Nephron progenitor cell (in vitro differentiated cells): ENCODE results near the gene AMN1.
"Not testable (repeated sequence)": the region's sequence is repeated elsewhere in the genome, so short reads cannot be mapped to it uniquely, and the experiment has no call there.

Experiments used
- DNase-seq: peaks from one replicate; pipeline ENCODE4 v3.0.0; 2021
- H3K27ac Mint-ChIP-seq: 2 replicates; pipeline ENCODE4 v1.8.0; 2021; ENCODE audit warnings: mild to moderate bottlenecking, moderate library complexity, mixed read lengths
- H3K27me3 Mint-ChIP-seq: 2 replicates; pipeline ENCODE4 v1.8.0; 2021; ENCODE audit warnings: mild to moderate bottlenecking, low read depth, mixed read lengths; ENCODE audit not compliant: poor library complexity
- H3K36me3 Mint-ChIP-seq: 2 replicates; pipeline ENCODE4 v1.8.0; 2021; ENCODE audit warnings: low read depth, mixed read lengths
- H3K4me1 Mint-ChIP-seq: 2 replicates; pipeline ENCODE4 v1.8.0; 2021; ENCODE audit warnings: mixed read lengths
- H3K4me3 Mint-ChIP-seq: 2 replicates; pipeline ENCODE4 v1.8.0; 2021; ENCODE audit warnings: mild to moderate bottlenecking, moderate library complexity, mixed read lengths
- H3K9me3 Mint-ChIP-seq: 2 replicates; pipeline ENCODE4 v1.8.0; 2021; ENCODE audit warnings: mild to moderate bottlenecking, moderate library complexity, mixed read lengths
- CTCF ChIP-seq: fragments of 200-600 bp; sonication (generic); IDR thresholded peaks from 2 replicates; pipeline ENCODE4 v1.5.0; 2021; ENCODE audit warnings: antibody characterized with exemption

AMN1 gene

DNA sequence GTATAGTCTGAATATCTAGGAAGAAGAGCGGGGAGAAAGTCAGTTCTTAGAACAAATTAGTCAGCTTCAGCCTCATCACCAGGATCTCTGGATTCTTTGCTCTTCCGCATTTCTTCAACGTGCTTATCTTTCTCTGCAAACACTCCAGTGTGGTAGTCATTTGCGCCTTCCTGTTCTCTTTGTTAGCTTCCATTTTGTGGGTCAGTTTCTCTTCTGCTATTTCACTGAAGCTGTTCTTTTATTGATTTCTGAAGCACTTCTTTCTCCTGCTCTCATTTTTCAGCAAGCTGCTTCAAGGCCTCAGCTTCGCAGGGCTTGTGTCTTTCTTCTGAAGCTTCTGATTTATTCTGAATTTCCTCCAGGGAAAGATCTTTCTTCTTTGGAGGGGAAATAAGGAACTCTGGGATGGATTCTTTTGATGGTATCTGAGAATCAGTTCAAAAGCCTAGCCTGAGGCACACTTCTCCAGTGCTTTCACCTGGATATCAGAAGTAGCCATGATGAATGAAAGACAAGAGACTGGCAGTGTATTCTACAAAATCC lies 13.5 kb downstream of the AMN1 start:
- peaks cover 56% of the 10 kb centered on the region for H3K36me3 Mint-ChIP-seq
- H3K9me3 Mint-ChIP-seq: peaks cover 38% of the 10 kb centered on the region
- DNase-seq: no peak
- TF ChIP-seq CTCF: no peak
- peaks cover 3% of the 10 kb centered on the region for H3K27me3 Mint-ChIP-seq
- H3K4me1 Mint-ChIP-seq: peaks cover 5% of the 10 kb centered on the region
- no peak overlapping the region for H3K4me3 Mint-ChIP-seq
- peak overlapping the region; percentile 22 for H3K27ac Mint-ChIP-seq

DNA sequence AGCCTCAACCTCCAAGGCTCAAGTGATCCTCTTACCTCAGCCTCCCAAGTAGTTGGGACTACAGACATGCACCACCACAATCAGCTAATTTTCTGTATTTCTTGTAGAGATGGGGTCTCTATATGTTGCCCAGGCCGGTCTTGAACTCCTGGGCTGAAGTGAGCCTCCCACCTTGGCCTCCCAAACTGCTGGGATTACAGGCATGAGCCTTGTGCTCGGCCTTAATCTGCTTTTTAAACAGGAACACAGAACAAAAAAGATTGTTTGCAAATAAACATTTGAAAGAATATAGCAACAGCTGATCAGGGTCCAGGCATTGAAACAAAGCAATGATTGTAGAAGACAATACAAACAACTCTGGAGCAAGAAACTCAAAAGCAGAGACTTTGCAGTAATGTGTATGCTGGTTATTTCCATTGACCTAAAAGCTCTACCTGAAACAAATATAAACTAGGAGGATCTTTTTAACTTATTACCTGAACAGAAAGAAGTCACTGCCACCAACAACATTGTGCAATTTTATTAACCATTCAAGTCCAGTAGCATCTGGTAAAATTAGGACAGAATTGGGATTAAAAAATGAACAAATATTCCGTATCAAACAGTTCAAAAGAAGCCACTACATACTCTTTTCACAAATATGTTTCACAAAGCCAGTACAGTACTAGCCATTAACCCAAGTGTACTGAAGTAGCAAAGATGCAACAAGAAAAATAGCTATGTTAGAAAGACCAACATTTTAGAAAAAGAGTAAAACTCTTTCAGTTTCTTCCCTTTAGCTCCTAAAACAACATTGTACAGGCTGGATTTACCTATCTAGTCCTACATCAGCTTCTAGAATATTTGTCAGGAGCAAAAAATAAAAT lies 14.2 kb downstream of the AMN1 start:
- DNase-seq: no peak
- peaks cover 3% of the 10 kb centered on the region for H3K27me3 Mint-ChIP-seq
- peaks cover 5% of the 10 kb centered on the region for H3K4me1 Mint-ChIP-seq
- TF ChIP-seq CTCF: no peak
- peaks cover 45% of the 10 kb centered on the region for H3K9me3 Mint-ChIP-seq
- peak overlapping the region; percentile 22 for H3K27ac Mint-ChIP-seq
- H3K4me3 Mint-ChIP-seq: no peak overlapping the region
- H3K36me3 Mint-ChIP-seq: peaks cover 56% of the 10 kb centered on the region

- H3K27ac Mint-ChIP-seq: no peak overlapping the region
- peaks cover 5% of the 10 kb centered on the region for H3K4me1 Mint-ChIP-seq
- peaks cover 56% of the 10 kb centered on the region for H3K36me3 Mint-ChIP-seq
- peaks cover 44% of the 10 kb centered on the region for H3K9me3 Mint-ChIP-seq
- H3K4me3 Mint-ChIP-seq: no peak overlapping the region
- H3K27me3 Mint-ChIP-seq: peaks cover 6% of the 10 kb centered on the region
- no peak for TF ChIP-seq CTCF
- no peak for DNase-seq
Measured at GRCh38 chr12:31712877-31713276, 15.9 kb downstream of the AMN1 start.

GRCh38 chr12:31710021-31710818 lies 18.6 kb downstream of the AMN1 start:
- Mint-ChIP-seq H3K4me1 (peaks cover 2% of the 10 kb centered on the region), H3K27me3 (peaks cover 10% of the 10 kb centered on the region), H3K4me3 (no peak overlapping the region), H3K9me3 (peaks cover 41% of the 10 kb centered on the region), H3K36me3 (peaks cover 63% of the 10 kb centered on the region), H3K27ac (no peak overlapping the region)
- DNase-seq: no peak
- TF ChIP-seq CTCF: no peak

DNA sequence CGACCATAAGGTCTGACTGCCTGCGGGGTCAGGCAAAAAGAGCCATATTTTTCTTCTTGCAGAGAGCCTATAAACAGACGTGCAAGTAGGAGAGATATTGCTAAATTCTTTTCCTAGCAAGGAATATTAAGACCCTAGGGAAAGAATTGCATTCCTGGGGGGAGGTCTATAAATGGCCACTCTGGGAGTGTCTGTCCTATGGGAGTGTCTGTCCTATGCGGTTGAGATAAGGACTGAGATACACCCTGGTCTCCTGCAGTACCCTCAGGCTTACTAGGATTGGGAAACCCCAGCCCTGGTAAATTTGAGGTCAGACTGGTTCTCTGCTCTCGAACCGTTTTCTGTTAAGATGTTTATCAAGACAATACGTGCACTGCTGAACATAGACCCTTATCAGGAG lies 20.7 kb downstream of the AMN1 start:
- Mint-ChIP-seq H3K9me3 (peaks cover 41% of the 10 kb centered on the region), H3K36me3 (peaks cover 59% of the 10 kb centered on the region)
- DNase-seq, H3K4me3 Mint-ChIP-seq, H3K27me3 Mint-ChIP-seq, H3K4me1 Mint-ChIP-seq, H3K27ac Mint-ChIP-seq: not testable (repeated sequence)

GRCh38 chr12:31705621-31706020 lies 23.2 kb downstream of the AMN1 start:
- no peak for DNase-seq
- H3K27ac Mint-ChIP-seq: peak overlapping the region; percentile 86
- peaks cover 67% of the 10 kb centered on the region for H3K36me3 Mint-ChIP-seq
- no peak for TF ChIP-seq CTCF
- H3K4me1 Mint-ChIP-seq: peaks cover 6% of the 10 kb centered on the region
- peaks cover 6% of the 10 kb centered on the region for H3K27me3 Mint-ChIP-seq
- no peak overlapping the region for H3K4me3 Mint-ChIP-seq
- H3K9me3 Mint-ChIP-seq: peaks cover 39% of the 10 kb centered on the region
